NOMO-1 treated with DMSO at 0.1 percent for 48 hours (cell line): ENCODE data around the gene CEACAM4.
A peak's percentile ranks its signal among the peaks of the same experiment; 100 is the strongest.

Experiments
- DNase-seq: peaks from one replicate; lab custom pipeline; 2025; ENCODE audit not compliant: unreplicated experiment; lab: John Stamatoyannopoulos, UW

The CEACAM4 gene

GRCh38 chr19:41617941-41618730, 8.7 kb downstream of the CEACAM4 start:
- no peak for DNase-seq

GRCh38 chr19:41616792-41617621, 9.9 kb downstream of the CEACAM4 start:
- DNase-seq: peak; percentile 47

- DNase-seq: no peak
Measured at GRCh38 chr19:41615207-41615606, 11.7 kb downstream of the CEACAM4 start.

- peak; percentile 43 for DNase-seq
Measured at GRCh38 chr19:41612483-41612882, 14.4 kb downstream of the CEACAM4 start.

GRCh38 chr19:41610789-41611188, 16.1 kb downstream of the CEACAM4 start:
- no peak for DNase-seq

GRCh38 chr19:41607668-41608067, 19.2 kb downstream of the CEACAM4 start:
- no peak for DNase-seq

- no peak for DNase-seq
Measured at GRCh38 chr19:41606215-41606837, 20.5 kb downstream of the CEACAM4 start.

- no peak for DNase-seq
Measured at GRCh38 chr19:41604831-41605230, 22.0 kb downstream of the CEACAM4 start.

- DNase-seq: no peak
Measured at GRCh38 chr19:41601771-41602170, 25.1 kb downstream of the CEACAM4 start.

GRCh38 chr19:41599175-41599966, 27.5 kb downstream of the CEACAM4 start:
- DNase-seq: no peak

- DNase-seq: peak; percentile 87
Measured at GRCh38 chr19:41597600-41598041, 29.3 kb downstream of the CEACAM4 start.

GRCh38 chr19:41595890-41596280, 31.0 kb downstream of the CEACAM4 start:
- no peak for DNase-seq

GRCh38 chr19:41595258-41595889, 31.5 kb downstream of the CEACAM4 start:
- peak; percentile 86 for DNase-seq

GRCh38 chr19:41591951-41592562, 34.8 kb downstream of the CEACAM4 start:
- DNase-seq: no peak

GRCh38 chr19:41590936-41591335, 35.9 kb downstream of the CEACAM4 start:
- DNase-seq: no peak

GRCh38 chr19:41589371-41589770, 37.5 kb downstream of the CEACAM4 start:
- DNase-seq: no peak

GRCh38 chr19:41588497-41589209, 38.2 kb downstream of the CEACAM4 start:
- no peak for DNase-seq

GRCh38 chr19:41587838-41588210, 39.0 kb downstream of the CEACAM4 start:
- no peak for DNase-seq

- DNase-seq: no peak
Measured at GRCh38 chr19:41587101-41587837, 39.6 kb downstream of the CEACAM4 start.
